Heart left ventricle (tissue), 13 donors: Measurements from ENCODE around the gene SPC24.
A peak's percentile ranks its signal among the peaks of the same experiment; 100 is the strongest.

Experiments
- CTCF ChIP-seq, 12 donors: fragments of 200-600 bp; sonication (generic) in 4 of 12; IDR thresholded peaks; one replicate each; pipeline versions ENCODE4 v1.5.0 to v1.8.0; 2018 to 2022; ENCODE audit warnings: antibody characterized with exemption in 12 of 12, mild to moderate bottlenecking in 5 of 12
- POLR2A ChIP-seq, 2 donors: fragments of 450-650 bp; IDR thresholded peaks; one replicate each; pipeline ENCODE4 v1.6.1; 2017; ENCODE audit warnings: antibody characterized with exemption in 2 of 2, mild to moderate bottlenecking in 2 of 2, moderate library complexity in 2 of 2
- donor health status: ischemic (EF 13 %, LVEDD 7.1; RV severe dilation, severe dysfunction).
- donor health status: DM: no; HTN: yes; CAD: no.
- donor health status: DM: no; HTN: no; CAD: no.
- donor health status: ischemic (EF 25% LVEDD 6.9; RV normal size, moderate dysfunction).
- donor health status: ischemic (EF 25% LVEDD 5.7; RV mildly dilated, moderate dysfunction).
- donor health status: ischemic (EF 35%, LVEDD 5.7; RV mildly dilated, moderate dysfunction).
- donor health status: nonischemic (EF 11% LVEDD 7.7; RV severe dilation, severe dysfunction).
- donor health status: DM: yes; HTN: yes; CAD: no.
- donor health status: PGD.
- donor health status: ischemic (EF 29% LVEDD 5.4; RV normal size, mild dysfunction).
- donor health status: nonischemic (EF 23%, LVEDD 6.1; RV moderate dilation, normal function).

GRCh38 chr19:11203194-11204075 is 47.9 kb upstream of the SPC24 start:
- TF ChIP-seq POLR2A (IDR thresholded peaks at IDR 0.05), result no peak
- TF ChIP-seq CTCF (IDR thresholded peaks at IDR 0.05), result peak; percentile 72 to 94 (median 86)
